Activated CD4-positive, alpha-beta memory T cell treated with anti-CD3 and anti-CD28 coated beads, Interleukin-2, amount 10 ng/mL, durations not matched to agents 7 days and 5 days (primary cell): ENCODE data around the gene DAW1. TPM values are rescaled to one million over a fixed set of nuclear protein-coding genes. Genes with fewer than 3 reads are reported as not detected.

ENCODE experiments used
- CTCF ChIA-PET: fragments of 350-600 bp; sonication (Branson Sonifier 250); formaldehyde crosslinking; loops from one replicate; lab custom pipeline; 2021; ENCODE audit warnings: antibody characterized with exemption, inconsistent platforms; lab: Charles Lee
- POLR2A ChIA-PET: fragments of 350-600 bp; sonication (Branson Sonifier 250); formaldehyde crosslinking; loops from one replicate; lab custom pipeline; 2021; ENCODE audit warnings: antibody characterized with exemption; lab: Charles Lee
- DNase-seq: peaks from one replicate; pipeline ENCODE4 v3.0.0-alpha.2; 2020
- H3K27ac Mint-ChIP-seq: one replicate; pipeline ENCODE4 v1.8.0; 2021; ENCODE audit warnings: mild to moderate bottlenecking, mixed read lengths
- H3K27me3 Mint-ChIP-seq: one replicate; pipeline ENCODE4 v1.8.0; 2021; ENCODE audit warnings: mixed read lengths
- H3K36me3 Mint-ChIP-seq: one replicate; pipeline ENCODE4 v1.8.0; 2021; ENCODE audit warnings: low read depth, mixed read lengths
- H3K4me1 Mint-ChIP-seq: one replicate; pipeline ENCODE4 v1.8.0; 2021; ENCODE audit warnings: mixed read lengths
- H3K4me3 Mint-ChIP-seq: one replicate; pipeline ENCODE4 v1.8.0; 2021; ENCODE audit warnings: mild to moderate bottlenecking, mixed read lengths
- H3K9me3 Mint-ChIP-seq: one replicate; pipeline ENCODE4 v1.8.0; 2021; ENCODE audit warnings: mixed read lengths
- total RNA-seq, 2 experiments: library from RNA; stranded (reverse); gene quantifications; one replicate each; pipeline ENCODE4 v1.2.3, GENCODE V29; 2021

Gene DAW1
- total RNA-seq, 2 experiments from 2014 or later, result not detected

DNA sequence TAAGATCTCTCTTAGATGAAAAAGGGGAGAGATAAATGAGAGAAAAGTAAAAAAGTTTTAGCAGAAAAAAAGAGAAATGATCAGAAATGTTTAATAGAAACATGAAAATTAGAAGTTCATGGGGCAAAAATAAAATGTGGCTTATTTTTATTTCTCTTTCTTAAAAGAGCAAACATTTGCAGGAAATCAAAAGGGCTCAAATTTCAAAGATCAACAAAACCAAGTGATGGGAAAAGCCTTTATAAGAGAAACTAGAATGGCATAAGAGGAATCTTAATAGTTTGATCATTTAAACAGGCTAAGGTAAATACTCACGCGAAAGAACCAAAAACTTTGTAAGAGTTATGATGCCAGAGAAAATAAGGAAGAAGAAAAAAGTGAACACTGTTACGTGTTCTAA lies 23.3 kb upstream of the DAW1 start:
- Mint-ChIP-seq H3K4me1 (peaks cover 25% of the 10 kb centered on the region), H3K27me3 (no peaks in the 10 kb centered on the region), H3K36me3 (peaks cover 3% of the 10 kb centered on the region), H3K4me3 (peak overlapping the region; percentile 73), H3K9me3 (no peaks in the 10 kb centered on the region), H3K27ac (peak overlapping the region; percentile 84)
- ChIA-PET CTCF (no interaction called here), POLR2A (no interaction called here)
- DNase-seq, result no peak

DNA sequence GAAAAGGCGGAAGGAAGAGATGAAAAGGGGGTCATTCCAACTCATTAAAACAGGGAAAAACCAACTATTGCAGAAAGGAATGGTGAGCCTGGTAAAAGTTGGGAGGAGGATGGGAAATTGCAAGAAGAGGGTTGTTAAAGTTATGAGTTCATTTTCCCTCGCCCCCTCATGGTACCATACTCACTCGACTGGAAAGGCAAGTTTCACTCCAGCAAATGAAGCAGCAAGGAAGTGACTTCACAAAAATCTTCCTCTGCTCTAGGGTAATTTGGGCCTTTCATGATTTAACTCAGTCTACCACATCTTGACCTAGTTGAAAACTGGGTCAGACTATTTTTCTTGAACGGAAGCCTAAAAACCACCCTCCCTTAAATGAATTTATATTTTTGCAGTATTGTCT lies 22.8 kb upstream of the DAW1 start:
- Mint-ChIP-seq H3K27ac (peak overlapping the region; percentile 84), H3K4me1 (peaks cover 25% of the 10 kb centered on the region), H3K36me3 (peaks cover 3% of the 10 kb centered on the region), H3K9me3 (no peaks in the 10 kb centered on the region), H3K27me3 (no peaks in the 10 kb centered on the region), H3K4me3 (peak overlapping the region; percentile 73)
- CTCF ChIA-PET, result no interaction called here
- no peak for DNase-seq
- POLR2A ChIA-PET, result no interaction called here

DNA sequence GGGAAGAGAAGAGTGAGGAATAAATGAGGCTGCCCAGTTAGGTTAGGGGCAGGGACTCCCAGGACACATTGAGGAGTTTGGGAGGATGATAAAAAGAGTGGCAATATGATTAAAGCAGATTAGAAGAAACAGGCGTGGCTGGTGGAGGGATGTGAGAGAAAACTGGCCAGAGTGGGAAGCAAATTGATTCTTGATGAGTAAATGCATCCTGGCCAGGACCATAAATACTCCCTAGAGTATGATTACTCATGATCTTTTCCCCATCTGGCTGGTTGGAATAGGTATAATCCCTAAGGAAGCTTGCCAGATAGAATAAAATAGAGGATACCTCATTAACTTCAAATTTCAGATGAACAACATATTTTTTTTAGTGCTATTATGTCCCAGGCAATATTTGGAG lies 21.5 kb upstream of the DAW1 start:
- no peak overlapping the region for H3K4me3 Mint-ChIP-seq
- ChIA-PET CTCF (no interaction called here), POLR2A (no interaction called here)
- peak overlapping the region; percentile 42 for H3K27ac Mint-ChIP-seq
- peaks cover 3% of the 10 kb centered on the region for H3K36me3 Mint-ChIP-seq
- no peaks in the 10 kb centered on the region for H3K9me3 Mint-ChIP-seq
- no peak for DNase-seq
- H3K4me1 Mint-ChIP-seq, result peaks cover 25% of the 10 kb centered on the region
- no peaks in the 10 kb centered on the region for H3K27me3 Mint-ChIP-seq

DNA sequence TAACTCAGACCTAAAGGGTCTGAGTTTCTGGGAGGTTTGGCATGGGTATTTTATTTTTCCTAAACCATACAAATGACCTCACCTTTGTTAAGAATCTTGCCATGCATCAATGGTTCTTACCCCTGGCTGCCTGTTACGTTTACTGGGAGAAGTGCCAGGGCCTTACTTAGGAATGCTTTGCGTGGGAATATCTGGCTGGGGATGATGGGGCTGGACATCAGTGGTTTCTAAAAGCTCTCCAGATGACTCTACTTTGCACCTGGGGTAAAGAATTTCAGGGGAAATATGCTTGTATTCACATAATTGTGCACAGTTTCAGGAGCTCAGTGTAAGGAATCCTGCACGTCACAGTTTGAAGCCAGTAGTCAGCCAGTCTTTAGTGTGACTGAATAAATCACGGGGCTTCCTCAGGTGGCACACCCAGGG lies 18.2 kb upstream of the DAW1 start:
- ChIA-PET POLR2A (no interaction called here), CTCF (interaction anchor here (0.6 to 1.6 kb wide), 2 partner anchors 9 to 34 kb away, joined by 3 to 7 read pairs; no protein-coding TSS in a partner anchor)
- Mint-ChIP-seq H3K4me3 (no peak overlapping the region), H3K27ac (no peak overlapping the region), H3K4me1 (peaks cover 14% of the 10 kb centered on the region), H3K27me3 (no peaks in the 10 kb centered on the region), H3K9me3 (no peaks in the 10 kb centered on the region), H3K36me3 (no peaks in the 10 kb centered on the region)
- no peak for DNase-seq

DNA sequence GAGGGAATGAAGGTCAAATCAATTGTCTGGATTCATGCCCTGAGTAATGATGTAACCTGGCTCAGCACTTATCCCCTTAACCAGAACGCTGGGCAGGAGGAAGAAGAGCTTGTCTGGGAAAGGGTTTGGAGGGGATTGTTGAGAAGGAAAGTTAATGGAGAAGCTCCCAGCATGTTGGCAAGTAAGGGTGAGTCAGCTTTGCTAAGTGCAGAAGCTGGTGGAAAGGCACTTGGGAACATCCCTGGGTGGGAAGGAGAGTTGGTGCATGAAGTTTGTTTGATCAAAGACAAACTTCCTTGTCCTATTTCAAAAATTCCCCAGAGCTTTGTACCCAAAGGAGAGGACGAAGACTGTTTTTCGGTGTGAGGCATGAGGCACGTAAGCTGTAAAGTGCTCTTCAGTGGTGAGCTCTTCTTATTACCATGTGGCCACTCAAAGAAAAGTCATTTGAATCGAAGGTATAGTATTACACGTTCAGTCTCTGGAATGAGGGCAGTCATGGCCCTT lies 17.6 kb upstream of the DAW1 start:
- no peaks in the 10 kb centered on the region for H3K27me3 Mint-ChIP-seq
- ChIA-PET POLR2A (no interaction called here), CTCF (interaction anchor here (1.6 kb wide), 1 partner anchor 9 kb away, joined by 7 read pairs; no protein-coding TSS in a partner anchor)
- no peak for DNase-seq
- no peaks in the 10 kb centered on the region for H3K9me3 Mint-ChIP-seq
- H3K4me3 Mint-ChIP-seq, result no peak overlapping the region
- peaks cover 10% of the 10 kb centered on the region for H3K4me1 Mint-ChIP-seq
- no peak overlapping the region for H3K27ac Mint-ChIP-seq
- H3K36me3 Mint-ChIP-seq, result no peaks in the 10 kb centered on the region

DNA sequence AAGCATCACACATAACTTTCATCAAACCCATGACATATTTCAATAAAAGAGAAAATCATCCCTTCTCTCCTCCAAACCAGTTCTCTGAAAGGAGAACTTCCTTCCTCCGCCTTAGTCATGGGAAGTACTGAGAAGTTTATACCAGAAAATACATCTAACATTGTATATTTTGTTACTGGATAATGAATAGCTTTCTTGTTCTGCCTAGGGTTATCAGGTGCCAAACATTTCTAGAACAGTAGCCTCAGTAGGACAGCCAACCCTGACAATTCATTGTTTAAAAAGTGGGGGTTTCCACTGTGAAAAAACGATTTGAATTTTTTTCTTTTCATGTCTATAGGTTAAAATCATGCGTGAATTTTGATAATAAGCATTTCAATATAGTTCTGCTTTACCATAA lies 16.0 kb upstream of the DAW1 start:
- no peaks in the 10 kb centered on the region for H3K27me3 Mint-ChIP-seq

DNA sequence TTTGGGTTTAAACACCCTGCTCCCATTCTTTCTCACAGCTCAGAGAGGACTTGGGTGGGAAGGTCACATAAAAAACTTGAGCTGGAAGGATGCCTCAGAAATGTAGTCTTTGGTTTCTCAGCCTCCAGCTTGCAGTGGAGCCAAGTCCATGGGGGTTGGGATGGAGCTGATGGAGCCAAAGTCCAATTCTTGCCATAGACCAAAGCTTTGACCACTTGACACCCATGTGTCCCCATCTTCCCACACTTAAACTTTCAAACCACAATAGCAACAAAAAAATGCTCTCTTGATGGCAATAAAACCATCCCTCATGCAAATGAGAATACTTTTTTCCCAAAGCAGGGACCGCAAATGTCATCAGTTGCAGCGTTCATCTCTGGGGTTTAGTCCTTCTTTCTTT lies 14.7 kb upstream of the DAW1 start:
- Mint-ChIP-seq H3K9me3 (no peaks in the 10 kb centered on the region), H3K27me3 (no peaks in the 10 kb centered on the region), H3K27ac (no peak overlapping the region), H3K4me3 (no peak overlapping the region), H3K36me3 (no peaks in the 10 kb centered on the region), H3K4me1 (no peaks in the 10 kb centered on the region)
- ChIA-PET CTCF (interaction anchor here (1.5 kb wide), 1 partner anchor 198 kb away, joined by 3 read pairs; no protein-coding TSS in a partner anchor), POLR2A (no interaction called here)
- no peak for DNase-seq

More for the DNA sequence above, 16.0 kb upstream of the DAW1 start:
- H3K9me3 Mint-ChIP-seq, result no peaks in the 10 kb centered on the region
- H3K27ac Mint-ChIP-seq, result no peak overlapping the region
- peaks cover 2% of the 10 kb centered on the region for H3K4me1 Mint-ChIP-seq
- ChIA-PET POLR2A (no interaction called here), CTCF (no interaction called here)
- no peak overlapping the region for H3K4me3 Mint-ChIP-seq
- no peaks in the 10 kb centered on the region for H3K36me3 Mint-ChIP-seq
- DNase-seq, result no peak

DNA sequence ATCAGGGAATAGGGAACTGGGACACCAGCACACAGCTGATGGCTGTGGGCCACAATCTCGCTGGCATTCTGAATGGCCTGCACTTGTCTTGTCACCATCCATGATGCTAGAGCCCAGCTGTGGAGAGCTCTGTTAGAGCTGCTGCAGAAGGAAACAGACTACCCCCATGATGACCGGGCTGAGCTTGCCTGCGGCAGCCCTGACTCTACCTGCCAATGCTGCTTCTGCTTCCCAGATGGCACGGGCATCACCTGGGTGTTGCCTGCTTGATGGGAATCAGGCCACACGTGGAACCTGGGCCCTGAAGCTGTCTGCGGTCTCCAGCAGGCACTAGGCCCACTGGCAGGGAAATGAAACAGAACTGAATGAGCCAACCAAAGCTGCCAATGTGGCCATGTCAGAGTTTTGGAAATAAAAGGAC lies 11.2 kb upstream of the DAW1 start:
- ChIA-PET CTCF (interaction anchor here (1.2 to 4.3 kb wide), 8 partner anchors 13 to 202 kb away, joined by 3 to 39 read pairs (median 4); no protein-coding TSS in a partner anchor), POLR2A (no interaction called here)
- DNase-seq, result no peak
- H3K4me3 Mint-ChIP-seq, result no peak overlapping the region
- no peaks in the 10 kb centered on the region for H3K4me1 Mint-ChIP-seq
- H3K27me3 Mint-ChIP-seq, result no peaks in the 10 kb centered on the region
- H3K36me3 Mint-ChIP-seq, result no peaks in the 10 kb centered on the region
- no peak overlapping the region for H3K27ac Mint-ChIP-seq
- no peaks in the 10 kb centered on the region for H3K9me3 Mint-ChIP-seq

DNA sequence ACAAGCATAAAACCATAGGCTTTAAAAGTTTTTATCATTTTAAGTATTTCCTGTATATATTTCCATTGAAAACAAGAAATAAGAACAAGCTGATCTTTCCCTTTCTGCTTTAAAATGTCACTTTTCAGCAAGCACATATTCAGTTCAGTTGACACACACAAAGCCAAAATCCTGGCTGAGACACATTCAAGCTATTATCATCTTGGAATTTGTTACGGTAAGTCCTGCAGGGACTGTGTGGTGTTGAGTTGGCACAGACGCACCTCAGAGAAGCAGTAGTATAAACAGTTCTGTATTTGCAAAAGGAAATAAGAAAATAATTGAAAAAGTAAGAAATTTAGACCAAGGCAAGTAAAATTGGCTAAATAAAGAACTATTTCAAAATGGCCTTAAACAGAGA lies 10.4 kb upstream of the DAW1 start:
- CTCF ChIA-PET, result interaction anchor here (0.6 to 4.3 kb wide), 10 partner anchors 12 to 641 kb away, joined by 3 to 39 read pairs (median 4); no protein-coding TSS in a partner anchor
- H3K4me1 Mint-ChIP-seq, result no peaks in the 10 kb centered on the region
- POLR2A ChIA-PET, result no interaction called here

DNA sequence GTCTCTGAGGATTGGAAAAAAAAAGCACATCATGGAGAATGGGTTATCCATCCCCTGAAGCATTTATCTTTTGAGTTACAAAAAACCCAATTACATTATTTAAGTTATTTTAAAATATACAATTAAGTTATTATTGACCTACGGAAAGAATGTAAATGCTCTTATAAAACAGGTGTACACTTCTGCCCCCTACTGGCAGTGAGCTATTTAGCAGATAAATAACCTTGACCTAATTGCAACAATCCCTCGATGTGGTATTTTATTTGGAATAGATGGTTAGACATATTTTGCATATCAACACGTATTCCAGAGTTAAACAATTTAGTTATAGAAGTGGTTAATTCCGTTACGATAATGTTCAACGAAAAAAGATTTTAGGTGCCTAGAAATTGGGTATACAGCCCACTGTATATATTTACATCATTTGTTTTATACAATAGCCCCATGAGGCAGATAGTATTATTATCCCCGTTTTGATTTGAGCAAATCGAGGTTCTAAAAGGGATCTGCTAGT lies 9.1 kb upstream of the DAW1 start:
- POLR2A ChIA-PET, result no interaction called here

More for the DNA sequence above, 10.4 kb upstream of the DAW1 start:
- H3K27me3 Mint-ChIP-seq, result no peaks in the 10 kb centered on the region
- no peak overlapping the region for H3K27ac Mint-ChIP-seq
- no peak for DNase-seq
- no peaks in the 10 kb centered on the region for H3K36me3 Mint-ChIP-seq
- H3K4me3 Mint-ChIP-seq, result no peak overlapping the region
- H3K9me3 Mint-ChIP-seq, result no peaks in the 10 kb centered on the region

DNA sequence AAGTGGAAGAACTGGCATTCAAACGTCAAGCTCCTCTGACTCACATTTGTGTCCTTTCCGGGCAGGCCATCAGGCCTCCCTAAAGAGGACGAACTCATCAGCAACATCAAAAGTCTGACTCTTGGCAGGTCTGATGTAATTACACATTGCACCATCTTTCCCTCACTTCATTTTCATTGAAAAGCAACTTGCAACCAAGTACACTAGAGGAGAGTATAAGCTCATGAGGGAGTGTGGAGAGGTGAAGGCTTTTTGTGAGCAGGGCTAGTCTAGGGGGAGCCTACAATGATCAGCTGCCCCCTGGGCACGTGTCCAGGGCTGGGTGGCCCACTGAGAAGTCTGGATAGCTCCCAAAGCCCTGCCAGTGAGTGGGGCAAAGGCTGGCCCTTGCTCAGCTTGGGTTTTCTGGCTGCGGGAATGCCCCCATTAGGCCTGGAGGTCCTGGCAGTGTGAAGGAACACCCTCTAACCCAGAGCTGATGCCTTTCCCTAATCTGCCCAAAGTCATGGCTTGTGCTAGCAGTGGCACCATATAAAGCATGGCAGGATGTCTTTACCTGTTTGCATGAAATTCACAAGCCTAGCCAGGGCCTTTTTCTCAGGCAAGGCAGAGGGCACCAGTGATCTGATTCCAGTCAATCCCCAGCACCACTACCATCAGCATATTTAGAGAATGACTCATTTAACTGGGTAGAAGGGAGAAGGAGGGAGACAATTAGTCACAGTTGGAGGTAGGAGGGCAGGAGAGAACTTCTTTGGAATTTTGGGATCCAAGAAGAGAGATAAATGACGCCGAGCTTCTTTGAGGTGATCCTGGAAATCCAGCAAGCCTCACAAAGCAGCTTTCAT lies 8.5 kb upstream of the DAW1 start:
- Mint-ChIP-seq H3K4me3 (no peak overlapping the region), H3K4me1 (no peaks in the 10 kb centered on the region), H3K27me3 (no peaks in the 10 kb centered on the region), H3K9me3 (no peaks in the 10 kb centered on the region), H3K27ac (no peak overlapping the region), H3K36me3 (no peaks in the 10 kb centered on the region)
- POLR2A ChIA-PET, result no interaction called here
- CTCF ChIA-PET, result interaction anchor here (1.0 to 4.3 kb wide), 14 partner anchors 8 to 205 kb away, joined by 4 to 39 read pairs (median 6); partner anchors contain the start of gene DAW1
- DNase-seq, result no peak

More for the DNA sequence above, 9.1 kb upstream of the DAW1 start:
- CTCF ChIA-PET, result interaction anchor here (1.0 to 4.3 kb wide), 16 partner anchors 8 to 204 kb away, joined by 4 to 39 read pairs (median 5); partner anchors contain the start of gene DAW1
- Mint-ChIP-seq H3K27ac (no peak overlapping the region), H3K4me1 (no peaks in the 10 kb centered on the region), H3K4me3 (no peak overlapping the region), H3K36me3 (no peaks in the 10 kb centered on the region), H3K9me3 (no peaks in the 10 kb centered on the region), H3K27me3 (no peaks in the 10 kb centered on the region)
- peak; percentile 25 for DNase-seq

DNA sequence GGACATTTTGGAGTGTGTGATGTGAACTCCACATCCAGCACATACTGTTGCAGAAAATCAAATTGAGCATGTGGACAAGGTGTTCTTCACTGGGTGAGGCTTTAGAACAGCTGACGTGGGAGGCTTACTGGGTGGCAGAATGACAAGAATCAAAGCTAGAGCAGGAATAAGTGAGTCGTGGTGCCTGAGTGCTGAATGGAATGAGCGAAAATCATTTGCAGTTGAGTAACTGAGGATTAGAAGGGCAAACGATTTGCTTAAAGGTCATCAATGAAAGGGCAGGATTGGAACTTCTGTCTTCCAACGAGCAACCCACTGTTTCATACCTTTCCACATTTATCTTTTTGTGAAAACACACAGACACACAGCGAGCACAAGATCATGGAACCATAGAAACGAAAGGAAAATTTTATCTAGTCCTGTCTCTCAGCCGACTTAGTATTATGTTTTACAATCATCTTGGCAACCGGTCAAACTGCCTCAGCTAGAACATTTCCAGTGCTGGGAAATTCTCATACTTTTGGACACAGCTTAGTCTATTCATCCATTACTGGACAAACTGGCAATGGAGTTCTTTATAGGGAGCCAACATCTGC lies 7.2 kb upstream of the DAW1 start:
- H3K9me3 Mint-ChIP-seq, result no peaks in the 10 kb centered on the region
- no peaks in the 10 kb centered on the region for H3K36me3 Mint-ChIP-seq
- H3K4me3 Mint-ChIP-seq, result no peak overlapping the region
- no peaks in the 10 kb centered on the region for H3K27me3 Mint-ChIP-seq
- DNase-seq, result no peak
- ChIA-PET POLR2A (no interaction called here), CTCF (interaction anchor here (1.8 kb wide), 1 partner anchor 98 kb away, joined by 4 read pairs; no protein-coding TSS in a partner anchor)
- no peak overlapping the region for H3K27ac Mint-ChIP-seq
- no peaks in the 10 kb centered on the region for H3K4me1 Mint-ChIP-seq

DNA sequence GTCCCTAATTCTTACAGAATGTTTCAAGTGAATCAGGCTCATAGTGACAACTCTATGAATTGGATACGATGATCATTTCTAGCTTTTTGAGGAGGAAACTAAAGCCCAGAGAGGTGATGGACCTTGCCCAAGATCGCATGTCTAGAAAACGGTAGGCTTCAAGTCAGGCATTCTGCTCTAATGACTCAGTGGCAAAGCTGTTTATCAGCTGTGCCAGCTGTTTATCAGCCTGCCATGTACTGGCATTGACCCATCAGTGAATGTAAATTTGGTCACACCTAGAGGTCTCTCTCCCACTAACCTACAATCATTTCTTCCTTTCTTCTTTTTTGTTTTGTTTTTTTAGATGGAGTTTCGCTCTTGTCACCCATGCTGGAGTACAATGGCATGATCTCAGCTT lies 6.1 kb upstream of the DAW1 start:
- H3K36me3 Mint-ChIP-seq, result no peaks in the 10 kb centered on the region
- ChIA-PET POLR2A (no interaction called here), CTCF (interaction anchor here (1.8 kb wide), 1 partner anchor 99 kb away, joined by 4 read pairs; no protein-coding TSS in a partner anchor)
- peaks cover 4% of the 10 kb centered on the region for H3K27me3 Mint-ChIP-seq
- no peaks in the 10 kb centered on the region for H3K4me1 Mint-ChIP-seq
- DNase-seq, result no peak
- H3K27ac Mint-ChIP-seq, result no peak overlapping the region
- no peaks in the 10 kb centered on the region for H3K9me3 Mint-ChIP-seq
- H3K4me3 Mint-ChIP-seq, result no peak overlapping the region
